NT2/D1 (cell line): ENCODE data around the gene LDLRAD4.

Experiments
- SUZ12 ChIP-seq: IDR thresholded peaks from 2 replicates; pipeline ENCODE4 v1.6.1; 2011; ENCODE audit not compliant: insufficient read length, insufficient read depth; ENCODE audit errors: extremely low read depth
- YY1 ChIP-seq: IDR thresholded peaks from 2 replicates; pipeline ENCODE4 v1.6.1; 2011; ENCODE audit not compliant: insufficient read length, insufficient read depth

- no peak for TF ChIP-seq YY1
- TF ChIP-seq SUZ12, result no peak
These were observed 209.8 kb downstream of the LDLRAD4 start for GRCh38 chr18:13428319-13428718.
